ENCODE measurements around the gene PKP4.

Gene PKP4

DNA sequence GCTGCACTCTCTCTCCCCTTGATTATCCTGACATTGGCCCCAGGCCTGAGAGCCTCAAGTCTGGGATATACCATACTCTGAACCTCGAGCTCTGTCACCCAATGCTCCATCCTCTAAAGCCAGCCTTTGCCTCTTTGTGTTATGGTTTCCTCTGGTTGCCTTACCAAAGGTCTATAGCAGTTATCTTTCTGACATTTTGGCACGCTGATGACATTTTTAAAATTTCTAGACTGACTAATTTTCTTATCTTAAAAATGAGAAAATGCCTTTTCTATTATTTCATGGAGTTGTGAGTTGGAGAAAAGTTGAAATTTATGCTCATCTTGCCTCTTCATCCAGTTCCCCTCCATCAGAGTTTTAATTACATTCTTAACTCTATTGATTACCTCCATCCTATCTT lies 62.7 kb downstream of the PKP4 start:
- DNase-seq (no peak), ATAC-seq (ENCODE audit: insufficient read depth, low read depth) (no peak)
- H3K4me2 ChIP-seq (ENCODE audit: insufficient read depth, low read length) = no peak overlapping the region
- H3K27ac ChIP-seq (ENCODE audit: low read length) = no peak overlapping the region
- TF ChIP-seq EZH2 (IDR thresholded peaks at IDR 0.05; ENCODE audit: borderline replicate concordance, low read depth, low read length, severe bottlenecking) = no peak
- TF ChIP-seq, protein P1, sequence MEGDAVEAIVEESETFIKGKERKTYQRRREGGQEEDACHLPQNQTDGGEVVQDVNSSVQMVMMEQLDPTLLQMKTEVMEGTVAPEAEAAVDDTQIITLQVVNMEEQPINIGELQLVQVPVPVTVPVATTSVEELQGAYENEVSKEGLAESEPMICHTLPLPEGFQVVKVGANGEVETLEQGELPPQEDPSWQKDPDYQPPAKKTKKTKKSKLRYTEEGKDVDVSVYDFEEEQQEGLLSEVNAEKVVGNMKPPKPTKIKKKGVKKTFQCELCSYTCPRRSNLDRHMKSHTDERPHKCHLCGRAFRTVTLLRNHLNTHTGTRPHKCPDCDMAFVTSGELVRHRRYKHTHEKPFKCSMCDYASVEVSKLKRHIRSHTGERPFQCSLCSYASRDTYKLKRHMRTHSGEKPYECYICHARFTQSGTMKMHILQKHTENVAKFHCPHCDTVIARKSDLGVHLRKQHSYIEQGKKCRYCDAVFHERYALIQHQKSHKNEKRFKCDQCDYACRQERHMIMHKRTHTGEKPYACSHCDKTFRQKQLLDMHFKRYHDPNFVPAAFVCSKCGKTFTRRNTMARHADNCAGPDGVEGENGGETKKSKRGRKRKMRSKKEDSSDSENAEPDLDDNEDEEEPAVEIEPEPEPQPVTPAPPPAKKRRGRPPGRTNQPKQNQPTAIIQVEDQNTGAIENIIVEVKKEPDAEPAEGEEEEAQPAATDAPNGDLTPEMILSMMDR (IDR thresholded peaks at IDR 0.05; ENCODE audit: borderline replicate concordance, extremely low read depth, low read length, poor library complexity, severe bottlenecking) = no peak
- no peak overlapping the region for H3K9ac ChIP-seq (ENCODE audit: low read depth, low read length)
- H3K4me3 ChIP-seq (ENCODE audit: low read depth in 1 of 2, low read length in 2 of 2) = no peak overlapping the region
- H3K79me2 ChIP-seq (ENCODE audit: insufficient read depth, low read length) = 0 out of 2 replicates have a peak, but pooled peaks cover 4% of the 10 kb centered on the region
- H4K20me1 ChIP-seq (ENCODE audit: insufficient read depth, low read length) = peaks cover 6% of the 10 kb centered on the region; the same call in 1 of the 2 replicates
- peaks cover 5% of the 10 kb centered on the region; the same call in 1 of the 2 replicates for H3K36me3 ChIP-seq (ENCODE audit: insufficient read depth, low read length)
- no peaks in the 10 kb centered on the region for H3K4me1 ChIP-seq (ENCODE audit: insufficient read depth, low read length)
- H3K27me3 ChIP-seq (ENCODE audit: insufficient read depth, low read length, poor library complexity) = no peaks in the 10 kb centered on the region
- no peak overlapping the region for H2AFZ ChIP-seq (ENCODE audit: low read depth, low read length)
- peaks cover 5% of the 10 kb centered on the region for H3K9me3 ChIP-seq (ENCODE audit: insufficient read depth, low read length, severe bottlenecking)

DNA sequence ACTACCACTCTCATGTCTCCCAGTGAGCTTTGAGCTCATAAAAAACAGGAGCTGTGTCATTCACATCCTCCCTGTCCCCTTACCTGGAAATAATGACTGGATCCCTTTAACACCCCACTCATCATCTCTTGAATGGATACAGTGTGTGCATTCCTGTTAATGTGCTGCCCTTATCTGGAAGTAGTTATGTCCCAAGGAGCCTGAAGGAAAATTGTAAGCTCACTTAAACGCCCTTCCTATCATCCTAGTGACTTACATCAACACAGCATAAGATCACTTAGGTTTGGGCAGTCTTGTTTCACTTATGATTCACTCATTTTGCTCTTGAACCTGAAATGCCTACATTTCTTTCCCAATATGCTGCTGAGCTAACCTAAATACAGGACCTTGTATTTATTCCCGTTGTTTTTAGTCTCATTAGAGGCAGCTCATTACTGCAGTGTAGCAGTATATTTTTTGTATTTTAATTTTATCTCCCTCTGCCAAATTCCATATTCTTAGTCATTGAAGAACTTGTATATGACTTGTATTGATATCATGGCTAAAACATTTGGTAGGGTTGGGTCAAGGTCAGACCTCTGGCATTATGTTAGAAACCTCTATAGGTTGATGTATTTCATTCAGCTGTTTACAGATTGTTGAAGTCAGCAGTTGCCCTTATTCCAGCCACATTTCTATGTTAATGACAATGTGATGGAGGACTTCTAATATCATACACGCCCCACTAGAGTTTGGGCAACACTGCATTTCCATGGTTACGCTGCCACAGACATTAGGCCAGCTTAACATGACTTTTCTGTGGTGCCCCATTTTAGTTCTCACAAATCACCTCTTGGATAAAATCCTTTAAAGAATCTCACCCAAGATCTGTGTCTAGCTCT lies 72.9 kb downstream of the PKP4 start:
- TF ChIP-seq, protein P1 (IDR thresholded peaks at IDR 0.05; ENCODE audit: borderline replicate concordance, extremely low read depth, low read length, poor library complexity, severe bottlenecking) = no peak
- no peak for TF ChIP-seq EZH2 (IDR thresholded peaks at IDR 0.05; ENCODE audit: borderline replicate concordance, low read depth, low read length, severe bottlenecking)
- H3K79me2 ChIP-seq (ENCODE audit: insufficient read depth, low read length) = no peaks in the 10 kb centered on the region
- no peak for ATAC-seq (ENCODE audit: insufficient read depth, low read depth)

DNA sequence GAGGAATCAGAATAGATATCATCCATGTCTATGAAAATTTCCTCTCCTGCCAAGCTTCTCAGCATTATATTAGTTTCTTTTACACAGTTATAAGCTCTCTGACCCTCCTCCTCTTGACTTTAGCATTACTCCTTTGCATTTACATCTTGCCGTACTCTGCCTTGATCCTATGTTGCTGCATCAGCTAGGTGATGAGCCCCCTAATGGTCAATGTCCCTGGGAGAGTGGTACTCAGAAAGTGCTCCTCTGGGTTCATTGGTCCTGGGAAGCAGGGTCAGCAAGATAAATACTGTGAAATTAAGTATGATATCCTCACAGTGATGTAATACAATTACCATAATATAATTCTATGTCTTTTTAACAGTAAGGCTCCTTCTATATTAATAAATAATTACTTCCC lies 74.1 kb downstream of the PKP4 start:
- Histone ChIP-seq H3K27me3 (ENCODE audit: insufficient read depth, low read length, poor library complexity) (no peaks in the 10 kb centered on the region), H3K9ac (ENCODE audit: low read depth, low read length) (no peak overlapping the region), H3K4me1 (ENCODE audit: insufficient read depth, low read length) (no peaks in the 10 kb centered on the region), H3K4me3 (ENCODE audit: low read depth in 1 of 2, low read length in 2 of 2) (no peak overlapping the region), H3K9me3 (ENCODE audit: insufficient read depth, low read length, severe bottlenecking) (no peaks in the 10 kb centered on the region), H3K36me3 (ENCODE audit: insufficient read depth, low read length) (no peaks in the 10 kb centered on the region; the same call in 1 of the 2 replicates), H3K79me2 (ENCODE audit: insufficient read depth, low read length) (no peaks in the 10 kb centered on the region), H3K4me2 (ENCODE audit: insufficient read depth, low read length) (no peak overlapping the region), H3K27ac (ENCODE audit: low read length) (no peak overlapping the region), H2AFZ (ENCODE audit: low read depth, low read length) (no peak overlapping the region), H4K20me1 (ENCODE audit: insufficient read depth, low read length) (no peaks in the 10 kb centered on the region)
- DNase-seq (no peak), ATAC-seq (ENCODE audit: insufficient read depth, low read depth) (no peak)
- no peak for TF ChIP-seq EZH2 (IDR thresholded peaks at IDR 0.05; ENCODE audit: borderline replicate concordance, low read depth, low read length, severe bottlenecking)
- TF ChIP-seq, protein P1 (IDR thresholded peaks at IDR 0.05; ENCODE audit: borderline replicate concordance, extremely low read depth, low read length, poor library complexity, severe bottlenecking) = no peak

More for the DNA sequence above, 72.9 kb downstream of the PKP4 start:
- Histone ChIP-seq H3K4me2 (ENCODE audit: insufficient read depth, low read length) (no peak overlapping the region), H3K27me3 (ENCODE audit: insufficient read depth, low read length, poor library complexity) (no peaks in the 10 kb centered on the region), H3K27ac (ENCODE audit: low read length) (no peak overlapping the region), H4K20me1 (ENCODE audit: insufficient read depth, low read length) (no peaks in the 10 kb centered on the region), H3K9me3 (ENCODE audit: insufficient read depth, low read length, severe bottlenecking) (no peaks in the 10 kb centered on the region), H2AFZ (ENCODE audit: low read depth, low read length) (no peak overlapping the region), H3K9ac (ENCODE audit: low read depth, low read length) (no peak overlapping the region), H3K36me3 (ENCODE audit: insufficient read depth, low read length) (no peaks in the 10 kb centered on the region; the same call in 1 of the 2 replicates), H3K4me1 (ENCODE audit: insufficient read depth, low read length) (no peaks in the 10 kb centered on the region), H3K4me3 (ENCODE audit: low read depth in 1 of 2, low read length in 2 of 2) (no peak overlapping the region)
- no peak for DNase-seq
